Stimulated activated CD8-positive, alpha-beta memory T cell treated with anti-CD3 and anti-CD28 coated beads, Interleukin-4, amount 100 ng/mL, for 48 hours (primary cell): ENCODE results near the gene EVA1C.
"Not testable (repeated sequence)": the region's sequence is repeated elsewhere in the genome, so short reads cannot be mapped to it uniquely, and the experiment has no call there.

Source experiments
- DNase-seq: peaks from one replicate; pipeline ENCODE4 v3.0.0-alpha.2; 2020

Gene EVA1C

GRCh38 chr21:32463889-32464300 is 51.4 kb downstream of the EVA1C start:
- no peak for DNase-seq

GRCh38 chr21:32467291-32467690 is 54.8 kb downstream of the EVA1C start:
- DNase-seq, result no peak

DNA sequence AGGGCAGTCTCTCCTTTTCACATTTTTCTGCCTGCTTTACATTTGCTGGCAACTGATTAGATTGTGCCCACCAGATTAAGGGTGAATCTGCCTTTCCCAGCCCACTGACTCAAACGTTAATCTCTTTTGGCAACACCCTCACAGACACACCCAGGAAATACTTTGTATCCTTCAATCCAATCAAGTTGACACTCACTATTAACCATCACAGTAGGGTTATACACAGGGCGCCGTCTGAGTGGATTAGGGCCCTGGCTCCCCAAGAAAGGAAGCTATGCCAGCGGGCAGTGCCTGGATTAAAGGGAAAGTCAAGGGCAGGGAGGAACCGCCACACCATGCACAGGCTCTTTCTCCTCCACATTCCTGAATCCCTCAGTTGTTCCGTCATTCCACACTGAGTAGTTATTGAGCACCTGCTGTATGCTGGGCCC is 56.2 kb downstream of the EVA1C start:
- DNase-seq, result no peak

DNA sequence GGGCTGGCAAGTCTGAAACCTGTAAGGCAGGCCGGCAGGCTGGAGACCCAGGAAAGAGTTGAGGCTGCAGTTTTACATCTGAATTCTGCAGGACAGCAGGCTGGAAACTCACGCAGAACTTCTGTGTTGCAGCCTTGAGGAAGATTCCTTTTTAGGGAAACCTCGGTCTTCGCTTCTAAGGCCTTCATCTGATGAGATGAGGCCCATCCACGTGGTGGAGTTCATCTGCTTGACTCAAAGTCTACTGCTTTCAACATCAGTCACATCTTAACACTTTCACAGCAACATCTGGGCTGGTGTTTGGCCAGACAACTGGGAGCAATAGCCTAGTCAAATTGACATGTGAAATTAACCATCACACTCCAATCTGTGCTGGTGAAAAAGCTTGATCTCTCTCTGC is 57.1 kb downstream of the EVA1C start:
- DNase-seq, result no peak

- DNase-seq, result no peak
These were observed 57.7 kb downstream of the EVA1C start for GRCh38 chr21:32470206-32470605.

DNA sequence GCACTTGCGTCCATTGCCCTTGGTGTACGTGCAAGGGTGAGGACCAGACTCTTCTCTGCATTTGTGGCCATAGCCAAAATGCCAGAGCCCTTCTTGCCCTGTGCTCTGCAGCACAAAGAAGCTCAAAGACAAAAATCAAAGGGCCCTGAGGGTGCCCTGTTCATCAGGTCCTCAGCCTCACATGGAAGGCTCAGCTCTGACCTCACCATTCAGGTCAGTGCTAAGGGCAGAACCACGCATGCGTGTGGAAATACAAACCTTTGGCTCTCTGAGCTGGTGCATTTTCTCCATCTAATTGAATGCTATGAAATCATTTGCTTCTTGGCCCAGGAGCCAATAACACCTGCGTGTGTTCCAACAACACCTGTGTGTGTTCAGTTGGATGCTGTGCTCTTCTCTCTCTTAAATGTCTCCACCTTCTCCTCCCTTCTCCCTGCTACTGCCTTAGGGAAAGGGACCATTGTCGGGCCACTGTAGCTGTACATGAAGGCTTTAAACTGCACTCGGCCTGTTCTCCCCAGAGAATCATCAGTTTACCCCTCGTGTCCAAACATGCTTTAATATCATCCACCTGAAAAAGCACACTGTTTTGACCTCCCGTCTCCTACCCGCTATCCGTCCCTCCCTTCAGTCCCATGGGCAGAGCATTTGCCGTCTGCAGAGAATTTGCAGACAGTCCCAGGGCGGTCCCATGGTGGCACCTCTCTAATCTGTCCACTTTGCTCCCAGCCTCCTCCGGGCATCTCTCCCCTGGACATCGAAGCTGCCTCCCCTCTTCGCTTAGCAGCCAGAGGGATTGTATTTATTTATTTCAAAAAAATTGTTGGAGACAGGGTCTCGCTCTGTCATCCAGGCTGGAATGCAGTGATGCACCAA is 60.6 kb downstream of the EVA1C start:
- DNase-seq, result no peak

DNA sequence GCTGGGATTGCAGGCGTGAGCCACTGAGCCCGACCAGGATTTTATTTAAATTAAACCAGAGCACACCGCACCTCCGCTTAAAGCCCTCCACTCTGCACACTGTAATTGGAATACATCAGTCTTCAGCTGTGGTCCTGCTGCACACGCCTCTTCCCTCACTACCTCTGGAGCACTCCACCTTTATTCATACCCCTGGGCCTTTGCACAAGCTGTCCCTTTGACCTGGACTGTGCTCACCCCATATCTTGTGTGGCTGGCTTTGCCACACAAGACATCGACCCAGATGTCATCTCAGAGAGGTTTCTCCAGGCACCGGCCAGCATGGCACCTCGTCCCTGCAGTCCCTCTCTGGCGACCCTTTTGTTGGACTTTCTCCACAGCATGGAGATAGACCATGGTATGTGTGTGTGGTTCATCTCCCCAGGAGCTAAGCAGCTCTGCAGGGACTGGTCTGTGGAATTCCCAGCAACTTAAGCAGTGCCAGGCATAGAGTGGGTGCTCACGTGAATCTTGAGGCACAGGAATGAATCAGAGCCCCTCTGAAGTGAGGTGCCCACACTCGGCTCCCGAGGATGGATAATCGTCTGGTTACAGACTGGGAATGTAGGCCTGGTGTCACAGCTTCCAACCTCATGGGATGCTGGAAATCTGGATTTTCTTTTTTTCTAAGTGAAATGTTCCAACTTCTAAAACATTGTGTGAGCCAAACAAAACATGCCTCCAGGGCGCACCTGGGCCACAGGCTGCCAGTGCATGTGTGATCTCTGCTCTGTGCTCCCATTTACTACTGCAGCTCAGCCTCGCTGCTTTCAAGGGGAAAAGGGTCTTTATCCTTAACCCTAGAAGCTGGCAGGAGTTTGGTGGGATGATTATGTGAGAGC is 61.9 kb downstream of the EVA1C start:
- DNase-seq, result no peak

DNA sequence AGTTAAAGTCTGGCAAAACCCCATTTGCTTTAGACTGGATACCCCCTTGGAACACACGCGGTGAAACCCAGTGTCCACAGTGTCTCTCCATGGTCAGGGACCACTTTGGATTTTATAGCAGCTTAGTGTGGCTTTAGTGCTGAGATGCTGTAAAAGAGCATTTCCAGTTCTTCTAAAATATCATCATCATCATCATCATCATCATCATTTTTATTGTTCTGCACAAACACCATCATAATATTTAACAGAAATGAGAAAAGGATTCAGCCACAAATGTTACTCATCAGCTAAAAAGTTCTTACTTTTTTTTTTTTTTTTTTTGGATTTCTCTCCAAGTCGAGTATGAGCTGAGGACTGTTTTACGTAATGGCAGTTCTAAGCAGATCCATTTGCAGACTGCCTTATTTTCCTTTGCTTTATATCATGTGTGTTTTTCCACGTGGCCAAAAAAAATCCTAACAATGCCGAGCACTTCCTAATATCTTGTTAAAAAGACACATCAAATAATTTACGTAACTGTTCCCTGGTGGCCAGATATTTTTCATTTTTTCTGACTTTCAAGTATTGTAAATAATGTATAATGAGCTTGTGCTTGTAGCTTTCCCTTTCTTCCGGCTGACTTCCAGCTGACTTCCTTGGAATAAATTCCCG is 62.8 kb downstream of the EVA1C start:
- DNase-seq, result no peak

GRCh38 chr21:32476661-32477423 is 64.3 kb downstream of the EVA1C start:
- DNase-seq, result no peak

GRCh38 chr21:32477424-32477745 is 64.9 kb downstream of the EVA1C start:
- no peak for DNase-seq

GRCh38 chr21:32481875-32482408 is 69.4 kb downstream of the EVA1C start:
- no peak for DNase-seq

DNA sequence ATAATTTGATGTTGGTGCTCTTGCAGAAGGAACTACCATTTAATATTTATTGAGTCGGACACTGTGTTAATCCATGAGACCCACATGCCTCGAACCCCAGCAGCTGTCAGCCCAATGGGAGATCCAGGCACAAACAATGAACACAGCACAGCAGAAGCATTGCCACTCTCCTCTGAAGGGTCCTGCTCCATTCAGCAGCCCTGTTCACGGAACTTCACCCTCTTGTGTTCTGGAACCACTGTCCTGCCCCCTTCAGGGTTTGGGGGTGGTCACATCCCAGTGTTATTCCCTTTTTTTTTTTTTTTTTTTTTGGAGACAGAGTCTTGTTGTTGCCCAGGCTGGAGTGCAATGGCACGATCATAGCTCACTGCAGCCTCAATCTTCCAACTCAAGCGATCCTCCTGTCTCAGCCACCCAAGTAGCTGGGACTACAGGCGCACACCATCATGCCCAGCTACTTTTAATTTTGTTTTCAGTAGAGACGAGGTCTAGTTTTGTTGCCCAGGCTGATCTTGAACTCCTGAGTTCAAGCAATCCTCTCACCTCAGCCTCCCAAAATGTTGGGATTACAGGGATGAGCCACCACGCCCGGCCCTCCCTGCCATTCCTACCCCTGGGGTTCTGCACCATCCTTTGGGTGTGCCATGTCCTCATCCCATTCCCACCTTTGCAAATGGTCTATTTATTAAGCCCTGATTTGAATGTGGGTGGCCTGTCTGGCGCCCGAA is 70.2 kb downstream of the EVA1C start:
- DNase-seq, result no peak

DNA sequence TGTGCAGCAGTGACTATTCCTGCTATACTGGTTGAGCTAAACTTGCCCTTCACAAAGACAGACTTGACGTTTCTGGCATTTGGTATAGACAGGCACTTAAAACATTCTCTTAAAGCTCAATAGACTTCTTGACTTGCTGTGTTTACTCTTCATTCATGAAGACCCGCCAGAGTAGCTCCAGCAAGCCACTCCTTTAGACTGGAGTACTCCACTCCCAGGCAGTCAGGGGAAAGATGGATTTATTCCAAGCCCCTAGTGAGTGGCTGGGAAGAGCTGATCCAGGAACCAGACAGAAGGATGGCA is 70.7 kb downstream of the EVA1C start:
- DNase-seq, result no peak

- no peak for DNase-seq
These were observed 72.3 kb downstream of the EVA1C start for GRCh38 chr21:32484706-32485380.

DNA sequence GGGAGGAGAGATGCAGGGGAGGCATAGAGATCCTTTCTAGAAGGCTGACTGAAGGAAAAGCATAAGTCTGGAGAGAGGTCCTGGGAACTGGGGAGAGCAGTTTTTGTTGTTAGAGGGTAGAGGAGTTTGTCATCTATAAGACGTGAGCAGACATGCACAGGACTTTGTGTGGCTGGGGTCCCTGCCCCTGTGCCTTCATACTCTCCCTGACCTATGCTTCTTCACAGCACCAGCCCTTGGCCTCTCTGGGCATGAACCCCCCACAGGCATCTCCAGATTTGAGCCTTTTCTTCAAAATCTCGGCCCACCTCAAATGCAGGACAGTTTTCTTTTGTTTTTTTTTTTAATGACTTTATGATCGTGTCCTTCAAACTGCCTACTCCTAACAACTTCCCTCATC is 79.9 kb downstream of the EVA1C start:
- no peak for DNase-seq

DNA sequence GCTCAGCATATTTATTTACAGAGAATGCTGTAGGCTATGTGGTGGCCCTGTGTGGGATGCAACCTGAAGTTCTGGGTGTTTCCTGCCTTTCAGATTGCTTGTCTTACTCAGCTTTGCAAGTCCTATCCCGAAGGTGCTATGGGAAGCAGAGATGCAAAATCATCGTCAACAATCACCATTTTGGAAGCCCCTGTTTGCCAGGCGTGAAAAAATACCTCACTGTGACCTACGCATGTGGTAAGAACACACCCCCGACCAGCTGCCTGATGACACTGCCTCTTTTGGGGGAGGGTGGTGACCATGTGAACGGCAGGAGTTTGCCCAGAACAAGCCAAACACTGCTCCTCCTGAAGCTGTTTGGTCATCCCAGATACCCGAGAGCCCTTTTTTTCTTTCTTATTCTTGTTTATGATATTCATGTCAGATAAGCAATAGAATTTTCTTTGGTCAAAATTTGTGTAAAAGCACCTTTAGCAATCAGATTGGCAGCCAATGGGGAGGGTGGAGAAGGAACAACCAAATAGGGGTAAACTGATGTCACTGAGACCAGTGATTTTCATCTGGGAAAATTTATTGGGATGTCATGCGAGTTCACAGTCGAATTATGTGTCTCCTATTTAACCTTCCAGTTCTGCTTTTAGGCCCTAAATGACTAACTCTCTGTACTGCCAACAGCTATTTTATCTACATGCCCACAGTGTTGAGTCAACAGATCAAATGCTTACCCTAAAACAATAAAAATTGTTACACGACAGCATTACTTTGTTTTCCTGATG is 82.6 kb downstream of the EVA1C start:
- DNase-seq, result no peak

- DNase-seq, result no peak
These were observed 84.1 kb downstream of the EVA1C start for GRCh38 chr21:32496568-32496967.

DNA sequence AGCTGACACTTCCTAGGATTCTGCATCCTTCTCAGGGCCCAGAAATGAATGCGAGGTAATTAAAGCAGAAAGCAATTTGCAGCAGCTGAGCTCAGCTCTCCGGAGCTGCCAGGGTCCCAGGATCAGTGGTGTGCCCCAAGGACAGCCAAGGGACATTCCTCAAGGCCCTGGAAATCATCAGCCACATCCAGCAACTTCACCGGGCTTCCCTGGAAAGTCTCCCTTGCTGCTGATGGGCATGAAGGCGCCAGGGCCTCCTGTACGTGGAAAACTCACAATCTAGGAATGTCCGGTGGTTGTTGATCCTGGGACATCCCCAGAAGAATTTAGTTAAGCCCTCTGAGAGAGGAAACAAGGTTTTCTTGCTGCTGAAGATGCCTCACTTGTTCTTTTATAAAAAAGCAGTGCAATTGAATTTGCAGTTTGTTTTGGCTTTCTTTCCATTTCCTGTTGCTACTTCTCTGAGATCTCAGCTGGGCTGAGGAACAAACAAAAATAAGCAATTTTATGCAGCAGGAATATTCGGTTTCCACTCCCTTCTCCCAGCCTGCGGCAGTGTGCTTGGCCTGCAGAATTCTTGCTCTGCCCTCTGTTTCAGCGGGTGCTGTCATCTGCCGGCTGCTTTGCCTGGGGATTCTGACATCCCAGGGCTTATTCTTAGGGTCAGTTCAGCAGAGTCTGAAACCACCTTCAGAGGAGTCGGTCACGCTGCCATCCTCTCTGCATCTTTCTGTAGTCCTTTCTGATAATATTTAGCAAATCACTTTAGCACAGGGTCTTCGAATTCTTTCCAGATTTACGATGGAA is 86.9 kb downstream of the EVA1C start:
- no peak for DNase-seq

- DNase-seq, result not testable (repeated sequence)
These were observed 91.1 kb downstream of the EVA1C start for GRCh38 chr21:32503641-32504040.

- DNase-seq, result not testable (repeated sequence)
These were observed 93.3 kb downstream of the EVA1C start for GRCh38 chr21:32505767-32506166.
